Activated CD4-positive, alpha-beta T cell treated with anti-CD3 and anti-CD28 coated beads, Interleukin-2, amount 50 U/mL, for 16 hours (primary cell): ENCODE results near the gene CPA5.
A peak's percentile ranks its signal among the peaks of the same experiment; 100 is the strongest.

Experiments
- DNase-seq: peaks from one replicate; pipeline ENCODE4 v3.0.0-alpha.2; 2020

The CPA5 gene

DNA sequence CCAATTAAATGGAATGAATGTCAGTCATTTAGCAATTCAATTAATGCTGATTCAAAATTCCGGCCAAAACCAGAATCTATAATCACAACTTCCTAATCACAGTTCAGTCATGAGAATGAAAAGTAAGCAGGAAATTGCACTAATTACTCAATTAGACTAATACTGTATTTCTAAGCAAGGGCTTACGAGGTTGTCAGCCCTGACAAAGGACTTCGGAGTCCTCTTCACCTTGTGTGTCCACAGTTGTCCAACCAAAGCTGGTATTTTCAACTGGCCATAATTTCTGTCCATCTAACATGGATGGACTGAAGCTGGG, 53.1 kb downstream of the CPA5 start:
- DNase-seq, result no peak

DNA sequence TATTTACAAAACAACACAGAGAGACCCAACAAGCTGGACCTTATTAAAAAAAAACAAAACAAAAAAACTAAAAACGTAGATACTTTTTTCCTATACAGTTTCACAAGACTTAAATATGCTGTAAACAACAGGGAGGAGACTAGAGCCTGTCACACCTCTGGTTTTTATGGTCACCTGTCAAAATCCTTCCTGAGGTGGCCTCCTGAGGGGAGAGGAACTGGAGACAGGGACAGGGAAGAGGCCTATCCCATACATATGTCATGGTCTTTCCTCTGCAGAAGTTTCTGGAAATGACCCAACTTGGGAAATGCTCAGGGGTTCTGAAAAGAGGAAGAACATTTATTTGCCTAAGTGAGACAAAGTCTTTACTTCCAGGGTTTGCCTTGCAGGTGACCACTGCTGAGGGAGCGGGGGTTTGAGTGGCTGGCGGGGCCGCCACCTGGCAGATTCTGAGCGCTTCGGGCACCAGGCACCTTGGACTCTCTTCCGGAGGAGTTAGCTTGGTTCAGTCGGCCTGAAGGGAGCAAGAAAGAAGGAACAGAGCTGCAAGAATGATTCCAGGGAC, 54.0 kb downstream of the CPA5 start:
- no peak for DNase-seq

DNA sequence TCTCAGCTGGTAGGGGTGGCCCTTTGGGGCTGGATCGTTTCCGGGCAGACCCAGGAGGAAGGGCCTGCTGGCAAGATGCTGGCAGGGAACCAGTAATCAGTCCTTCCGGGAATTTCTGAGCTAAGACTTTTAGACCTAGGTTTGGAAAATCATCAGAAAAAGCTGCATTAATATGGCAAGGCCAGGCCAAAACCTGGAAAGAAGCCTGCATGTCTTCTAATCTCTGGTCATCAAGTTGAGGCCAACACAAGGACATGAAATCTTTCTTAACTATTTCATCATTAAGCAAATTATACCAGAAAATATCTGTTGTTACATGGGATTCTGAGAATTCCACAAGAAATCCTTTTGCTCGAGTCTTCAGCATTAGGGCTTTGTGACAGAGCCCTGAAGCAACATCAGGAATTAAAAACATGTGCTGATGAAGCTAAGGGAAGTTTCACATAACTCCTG, 55.5 kb downstream of the CPA5 start:
- DNase-seq, result no peak

DNA sequence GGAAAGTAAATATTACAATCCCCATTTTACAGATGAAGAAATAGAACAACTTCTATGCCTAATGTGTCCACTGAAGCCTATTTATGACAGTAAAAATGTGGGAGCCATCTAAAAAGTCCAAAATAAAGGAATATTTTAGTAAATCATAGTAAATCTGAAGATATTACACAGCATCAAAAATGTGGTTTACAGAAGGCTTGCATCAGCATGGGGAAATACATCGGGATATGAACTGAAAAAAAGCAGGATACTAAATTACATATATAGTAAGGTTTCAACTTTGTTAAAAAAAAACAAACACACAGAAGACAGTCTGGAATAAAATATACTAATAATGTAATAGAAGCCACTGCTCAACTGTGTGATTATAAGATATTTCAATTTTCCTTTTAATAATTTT, 56.5 kb downstream of the CPA5 start:
- no peak for DNase-seq

DNA sequence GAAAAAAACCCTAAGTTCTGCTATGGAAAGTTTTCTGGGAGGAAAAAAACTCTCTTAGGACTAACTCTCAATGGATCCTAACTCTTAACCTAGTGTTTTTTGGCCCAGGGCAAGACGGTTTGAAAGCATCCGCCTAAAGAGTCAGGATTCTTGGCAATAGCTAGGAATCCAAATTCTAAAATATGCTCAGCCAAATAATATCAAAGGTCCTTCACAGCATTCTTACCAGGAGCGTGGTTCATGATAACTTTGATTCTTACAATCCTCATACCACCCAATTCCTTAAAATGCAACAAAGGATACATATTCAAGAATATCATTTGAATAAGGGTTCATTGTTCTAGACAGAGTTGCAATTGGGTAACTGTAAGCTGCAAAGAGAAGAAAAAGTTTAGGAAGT, 57.0 kb downstream of the CPA5 start:
- no peak for DNase-seq

DNA sequence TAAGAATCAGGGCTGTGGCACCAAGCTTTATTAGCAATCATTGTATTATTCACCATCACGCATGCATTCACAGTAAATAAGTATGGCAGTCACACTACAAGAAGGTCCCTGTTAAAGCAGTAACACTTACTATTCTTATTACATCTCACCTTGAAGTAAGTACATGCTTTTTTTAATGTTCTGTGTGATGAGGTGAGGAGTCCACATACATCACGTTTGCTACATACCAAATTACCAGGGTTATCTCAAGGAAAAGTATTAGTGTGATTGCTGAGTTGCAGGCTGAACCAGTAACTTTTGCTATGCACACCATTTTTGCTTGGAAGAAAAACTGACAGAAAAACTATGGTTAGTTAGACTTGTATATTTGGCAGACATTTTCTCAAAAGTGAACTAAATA, 60.4 kb downstream of the CPA5 start:
- no peak for DNase-seq

DNA sequence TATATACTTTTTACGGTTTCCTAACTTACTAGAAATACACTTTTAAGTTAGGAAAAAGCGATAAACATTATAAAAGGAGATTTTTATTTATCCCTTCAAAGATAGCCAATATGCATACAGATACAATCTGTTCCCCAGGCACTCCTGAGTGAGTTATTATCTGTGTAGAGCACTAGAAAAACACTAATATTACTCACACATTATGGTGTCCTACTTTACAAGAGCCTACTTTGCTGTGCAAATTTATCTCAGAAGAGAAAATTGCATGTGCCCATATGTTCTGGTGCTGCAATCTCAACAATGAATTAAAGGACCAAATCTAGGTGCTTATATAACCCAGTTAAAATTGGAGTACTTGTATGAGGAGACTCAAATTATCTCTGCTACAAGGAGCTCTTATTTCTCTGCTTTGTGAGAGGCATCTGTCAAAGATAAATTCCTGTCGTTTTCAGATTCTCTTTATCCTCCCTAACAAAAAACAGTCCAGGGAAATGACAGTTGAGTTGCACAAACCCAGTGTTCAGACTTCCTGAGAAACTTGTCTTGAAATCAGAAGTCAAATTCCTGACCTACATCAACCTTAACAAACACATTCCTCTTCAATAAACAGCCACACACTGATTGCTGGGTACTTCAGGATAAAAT, 64.6 kb downstream of the CPA5 start:
- DNase-seq, result no peak

DNA sequence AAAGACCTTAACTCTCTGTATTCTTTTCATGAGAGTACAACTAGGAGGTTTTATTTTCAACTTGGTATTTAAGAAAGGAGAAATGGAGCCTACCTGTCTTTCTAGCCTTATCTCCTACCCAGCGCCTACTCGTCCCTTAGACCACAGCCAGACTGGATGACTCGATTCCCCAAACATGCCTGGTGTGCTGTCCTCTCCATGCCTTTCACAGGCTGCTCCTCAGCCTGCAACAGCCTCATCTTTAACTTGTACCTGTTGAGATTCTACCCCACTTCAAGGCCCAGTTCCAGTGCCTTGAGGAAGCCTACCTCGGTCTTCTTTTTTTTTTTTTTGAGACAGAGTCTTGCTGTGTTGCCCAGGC, 65.1 kb downstream of the CPA5 start:
- DNase-seq, result no peak

DNA sequence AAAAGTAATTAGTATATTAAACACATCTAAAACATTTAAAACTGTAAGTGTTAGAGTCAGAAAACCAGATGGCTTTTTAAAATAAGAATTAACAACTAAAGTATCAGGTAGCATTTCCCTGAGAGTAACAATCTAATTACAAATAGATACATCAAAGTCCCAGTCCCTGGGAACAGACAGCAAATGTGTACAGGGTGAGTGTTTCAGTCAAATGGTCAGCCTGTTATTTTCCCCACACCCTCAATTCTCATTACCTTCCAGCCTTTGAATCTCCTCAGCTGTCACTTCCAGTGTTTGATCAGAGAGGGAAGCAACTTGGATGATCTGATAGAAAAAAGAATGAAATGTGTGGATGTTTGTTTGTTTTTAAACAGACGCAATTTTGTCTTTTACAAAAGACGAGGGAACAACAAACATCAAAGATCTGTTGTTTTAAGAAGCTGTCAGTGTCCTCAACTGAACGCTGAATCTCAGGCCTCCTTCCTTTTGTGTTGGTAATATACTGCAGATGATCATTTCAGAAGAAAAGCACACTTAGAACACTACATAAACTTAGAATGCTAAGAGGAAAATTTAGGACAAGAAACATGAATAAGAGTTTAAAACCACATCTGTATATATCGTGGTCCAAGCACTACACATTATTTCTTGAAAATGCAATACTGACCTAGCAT, 66.4 kb downstream of the CPA5 start:
- no peak for DNase-seq

DNA sequence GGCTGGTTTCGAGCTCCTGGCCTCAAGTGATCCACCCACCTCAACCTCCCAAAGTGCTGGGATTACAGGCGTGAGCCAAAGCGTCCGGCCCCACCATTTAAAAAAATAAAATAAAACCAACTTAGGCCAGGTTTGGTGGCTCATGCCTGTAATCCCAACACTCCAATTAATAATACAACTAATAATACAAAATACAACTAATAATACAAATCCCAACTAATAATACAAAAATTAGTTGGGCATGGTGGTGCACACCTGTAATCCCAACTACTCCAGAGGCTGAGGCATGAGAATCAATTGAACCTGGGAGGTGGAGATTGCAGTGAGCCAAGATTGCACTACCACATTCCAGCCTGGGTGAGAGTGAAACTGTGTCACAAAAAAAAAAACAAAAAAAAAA, 68.6 kb downstream of the CPA5 start:
- DNase-seq, result no peak

DNA sequence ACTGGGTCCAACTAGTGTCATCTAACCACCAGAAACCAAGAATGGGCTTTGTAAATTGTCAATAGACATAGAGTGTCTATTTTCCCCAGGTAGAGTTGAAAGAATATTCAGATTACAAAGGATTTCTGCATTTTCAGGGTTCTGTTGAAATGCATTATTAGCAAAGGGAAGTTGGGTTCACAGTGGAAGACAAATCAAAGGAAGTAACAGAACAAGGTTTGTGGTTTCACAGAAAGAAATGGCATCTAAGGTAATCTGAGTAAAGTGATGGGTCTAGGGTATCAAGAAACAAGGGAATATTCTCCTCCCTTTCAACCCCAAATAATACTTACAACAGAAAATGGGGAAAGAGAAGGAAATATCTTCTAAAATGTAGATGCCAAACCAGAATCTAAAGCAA, 70.4 kb downstream of the CPA5 start:
- DNase-seq, result no peak

DNA sequence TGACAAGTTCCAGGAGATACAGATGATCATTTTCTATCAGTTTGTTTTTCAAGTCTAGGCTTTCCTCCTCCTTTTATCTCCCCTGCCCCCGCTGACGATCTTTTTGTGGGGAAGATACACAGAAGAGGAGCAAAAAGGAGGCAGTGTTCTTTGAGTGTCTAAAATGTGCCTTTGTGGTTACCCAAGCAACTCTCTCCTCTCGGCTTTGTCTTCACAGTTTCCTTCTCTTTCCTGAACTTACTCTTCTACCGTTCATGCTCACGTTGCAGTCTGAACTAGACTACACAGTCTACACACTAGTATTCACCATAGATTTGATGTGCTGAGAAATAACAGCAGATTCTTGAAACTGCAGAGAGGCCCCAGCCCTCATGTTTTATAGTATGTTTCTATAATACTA, 72.6 kb downstream of the CPA5 start:
- DNase-seq, result peak; percentile 54

DNA sequence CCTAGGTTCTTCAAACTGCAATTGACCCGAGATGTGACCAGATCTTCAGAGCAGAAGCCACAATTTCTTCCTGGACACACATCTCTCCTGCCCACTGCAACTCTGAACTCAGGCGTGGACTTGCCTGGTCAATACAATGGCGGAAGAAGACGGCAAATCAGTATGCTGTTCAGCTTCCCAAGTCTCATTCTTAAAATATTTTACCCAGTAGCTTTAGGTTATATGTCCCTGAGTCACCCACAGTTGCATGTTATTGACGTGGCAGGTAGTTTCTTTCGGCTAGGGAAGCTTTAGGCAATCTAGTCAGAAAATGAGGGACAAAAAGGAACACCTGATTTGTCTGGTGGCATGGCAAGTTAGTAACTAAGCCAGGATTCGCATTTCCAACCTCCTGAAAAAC, 73.7 kb downstream of the CPA5 start:
- no peak for DNase-seq
